ENCODE data around the gene RYR2. TPM values are rescaled to one million over a fixed set of nuclear protein-coding genes. Genes with fewer than 3 reads are reported as not detected.

RYR2 gene
- total RNA-seq, 1 experiment from 2014 or later: 0.03 TPM

DNA sequence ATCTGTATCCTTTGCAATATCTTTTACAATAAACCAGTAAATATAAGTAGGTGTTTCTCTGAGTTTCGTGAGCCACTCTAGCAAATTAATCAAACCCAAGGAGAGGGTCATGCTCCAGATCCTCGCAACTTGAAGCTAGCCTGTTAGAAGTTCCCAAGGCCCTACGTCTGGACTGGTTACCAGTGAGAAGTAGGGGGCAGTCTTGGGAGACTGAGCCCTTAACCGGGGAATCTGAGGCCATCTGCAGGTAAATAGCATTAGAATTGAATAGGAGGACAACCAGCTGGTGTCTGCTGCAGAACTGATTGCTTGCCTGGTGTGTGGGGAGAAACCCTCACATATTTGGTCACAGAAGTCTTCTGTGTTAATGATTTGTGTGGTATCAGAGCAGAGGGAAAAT is 190.5 kb downstream of the RYR2 start:
- no TSS peak for BruUV-seq (replicated peaks)
- intact Hi-C loops (cut with micrococcal nuclease; ENCODE audit: unreplicated experiment) (no loop called here), in situ Hi-C loops (cut with HindIII; ENCODE audit: low pct_unique_long_range_greater_than_20kb, low sequenced_read_pairs) (no loop called here)
- Histone ChIP-seq H3K27me3 (ENCODE audit: control insufficient read depth, insufficient read depth, low read length) (no peaks in the 10 kb centered on the region), H3K4me3 (ENCODE audit: low read depth in 2 of 2, low read length in 2 of 2) (no peak overlapping the region), H3K27ac (ENCODE audit: low read length) (no peak overlapping the region), H3K9me3 (ENCODE audit: control insufficient read depth, insufficient read depth, low read depth, low read length) (no peaks in the 10 kb centered on the region), H3K4me1 (ENCODE audit: control insufficient read depth, insufficient read depth, low read length) (no peaks in the 10 kb centered on the region), H3K36me3 (ENCODE audit: control insufficient read depth, insufficient read depth, low read length) (no peaks in the 10 kb centered on the region)
- CTCF ChIA-PET: no interaction called here
- no peak for DNase-seq (ENCODE audit: low read depth, low spot score)
- no peak for ATAC-seq
- POLR2A ChIA-PET: no interaction called here
- TF ChIP-seq SIN3A (IDR thresholded peaks at IDR 0.05; ENCODE audit: borderline replicate concordance, insufficient read depth, low read depth, low read length): no peak
- TF ChIP-seq POLR2AphosphoS5 (IDR thresholded peaks at IDR 0.05; ENCODE audit: low read depth, low read length): no peak
- TF ChIP-seq, protein P1, sequence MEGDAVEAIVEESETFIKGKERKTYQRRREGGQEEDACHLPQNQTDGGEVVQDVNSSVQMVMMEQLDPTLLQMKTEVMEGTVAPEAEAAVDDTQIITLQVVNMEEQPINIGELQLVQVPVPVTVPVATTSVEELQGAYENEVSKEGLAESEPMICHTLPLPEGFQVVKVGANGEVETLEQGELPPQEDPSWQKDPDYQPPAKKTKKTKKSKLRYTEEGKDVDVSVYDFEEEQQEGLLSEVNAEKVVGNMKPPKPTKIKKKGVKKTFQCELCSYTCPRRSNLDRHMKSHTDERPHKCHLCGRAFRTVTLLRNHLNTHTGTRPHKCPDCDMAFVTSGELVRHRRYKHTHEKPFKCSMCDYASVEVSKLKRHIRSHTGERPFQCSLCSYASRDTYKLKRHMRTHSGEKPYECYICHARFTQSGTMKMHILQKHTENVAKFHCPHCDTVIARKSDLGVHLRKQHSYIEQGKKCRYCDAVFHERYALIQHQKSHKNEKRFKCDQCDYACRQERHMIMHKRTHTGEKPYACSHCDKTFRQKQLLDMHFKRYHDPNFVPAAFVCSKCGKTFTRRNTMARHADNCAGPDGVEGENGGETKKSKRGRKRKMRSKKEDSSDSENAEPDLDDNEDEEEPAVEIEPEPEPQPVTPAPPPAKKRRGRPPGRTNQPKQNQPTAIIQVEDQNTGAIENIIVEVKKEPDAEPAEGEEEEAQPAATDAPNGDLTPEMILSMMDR (IDR thresholded peaks at IDR 0.05): no peak
- no peak for TF ChIP-seq TCF7L2 (IDR thresholded peaks at IDR 0.05; ENCODE audit: low read depth, low read length)
- TF ChIP-seq REST (IDR thresholded peaks at IDR 0.05; ENCODE audit: insufficient read depth in 1 of 2, low read depth in 2 of 2, low read length in 1 of 2): no peak

- in situ Hi-C loops (cut with HindIII; ENCODE audit: low pct_unique_long_range_greater_than_20kb, low sequenced_read_pairs) (no loop called here), intact Hi-C loops (cut with micrococcal nuclease; ENCODE audit: unreplicated experiment) (no loop called here)
- TF ChIP-seq SIN3A (IDR thresholded peaks at IDR 0.05; ENCODE audit: borderline replicate concordance, insufficient read depth, low read depth, low read length) (no peak), TCF7L2 (IDR thresholded peaks at IDR 0.05; ENCODE audit: low read depth, low read length) (no peak), POLR2AphosphoS5 (IDR thresholded peaks at IDR 0.05; ENCODE audit: low read depth, low read length) (no peak), REST (IDR thresholded peaks at IDR 0.05; ENCODE audit: insufficient read depth in 1 of 2, low read depth in 2 of 2, low read length in 1 of 2) (no peak)
- TF ChIP-seq, protein P1 (IDR thresholded peaks at IDR 0.05): no peak
- POLR2A ChIA-PET: no interaction called here
- BruUV-seq (replicated peaks): no TSS peak
- no peaks in the 10 kb centered on the region for H3K27me3 ChIP-seq (ENCODE audit: control insufficient read depth, insufficient read depth, low read length)
- H3K27ac ChIP-seq (ENCODE audit: low read length): no peak overlapping the region
- no peaks in the 10 kb centered on the region for H3K36me3 ChIP-seq (ENCODE audit: control insufficient read depth, insufficient read depth, low read length)
- no peaks in the 10 kb centered on the region for H3K9me3 ChIP-seq (ENCODE audit: control insufficient read depth, insufficient read depth, low read depth, low read length)
- H3K4me3 ChIP-seq (ENCODE audit: low read depth in 2 of 2, low read length in 2 of 2): no peak overlapping the region
- DNase-seq (ENCODE audit: low read depth, low spot score) (no peak), ATAC-seq (no peak)
- CTCF ChIA-PET: no interaction called here
- no peaks in the 10 kb centered on the region for H3K4me1 ChIP-seq (ENCODE audit: control insufficient read depth, insufficient read depth, low read length)
These were observed 193.1 kb downstream of the RYR2 start for GRCh38 chr1:237235091-237235490.

All from Panc1 (cell line).